Measurements from ENCODE around the gene PDE7B.
"Not testable (repeated sequence)": the region's sequence is repeated elsewhere in the genome, so short reads cannot be mapped to it uniquely, and the experiment has no call there.

The PDE7B gene

GRCh38 chr6:135842618-135843392, 8.7 kb upstream of the PDE7B start:
- no peak for DNase-seq (ENCODE audit: low read depth in 2 of 2, low spot score in 1 of 2)

DNA sequence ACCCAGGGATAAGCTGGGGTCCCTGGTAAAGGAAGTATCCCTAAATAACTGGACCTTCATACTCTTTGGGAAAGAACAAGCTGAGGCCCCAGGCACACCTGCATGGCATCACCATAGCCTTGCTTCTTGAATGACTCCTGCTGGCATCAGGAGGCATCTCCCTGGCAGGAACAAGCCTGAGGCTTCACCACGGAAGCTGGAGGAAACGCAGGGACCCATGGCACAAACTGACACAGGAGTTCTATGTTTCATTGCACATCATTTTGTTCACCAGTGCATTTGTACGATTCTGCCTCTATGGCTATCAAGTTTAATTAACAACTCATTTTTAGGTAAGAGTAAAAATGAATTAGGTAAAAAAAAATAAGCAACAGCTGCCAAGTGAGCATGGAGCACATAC, 619 bp upstream of the PDE7B start:
- DNase-seq (ENCODE audit: low read depth in 2 of 2, low spot score in 1 of 2): no peak

DNA sequence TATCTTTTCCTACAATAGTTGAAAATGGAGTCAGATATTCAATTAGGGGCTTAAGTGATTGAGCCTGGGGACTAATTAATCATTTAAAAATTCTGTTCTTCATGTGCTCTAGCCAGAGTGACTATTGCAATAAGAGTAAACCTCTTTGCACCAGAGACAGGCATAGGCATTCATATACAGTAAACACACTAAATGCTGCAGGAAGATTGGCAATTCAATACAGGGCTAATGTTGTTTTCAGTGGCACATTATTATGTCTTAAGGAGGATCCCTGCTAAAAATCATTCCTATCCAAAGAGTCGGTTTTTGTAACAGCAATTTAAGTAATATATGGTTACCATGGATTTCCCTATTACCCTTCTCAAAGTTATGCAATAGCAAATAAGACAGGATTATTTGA, 1.2 kb downstream of the PDE7B start:
- DNase-seq (ENCODE audit: low read depth in 2 of 2, low spot score in 1 of 2): no peak

DNA sequence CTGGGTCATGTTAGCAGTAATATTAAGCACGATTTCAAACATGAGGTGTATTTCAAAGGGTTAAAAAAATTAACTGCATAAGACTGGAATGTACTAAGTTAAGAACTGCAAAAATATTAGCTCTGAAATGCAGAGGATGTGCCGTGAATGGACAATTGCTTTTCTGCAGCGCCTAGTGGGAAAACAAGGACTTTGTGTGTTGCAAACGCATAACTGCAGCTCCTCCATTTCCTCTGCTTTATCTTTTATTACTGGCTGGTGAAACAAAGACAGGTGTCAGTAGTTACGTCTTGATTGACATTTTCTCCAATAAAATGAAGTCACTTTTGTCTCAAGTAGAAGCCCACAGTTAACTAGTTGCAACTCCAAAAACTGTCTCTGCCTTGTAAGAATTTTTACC, 1.7 kb downstream of the PDE7B start:
- no peak for DNase-seq (ENCODE audit: low read depth in 2 of 2, low spot score in 1 of 2)

- DNase-seq (ENCODE audit: low read depth in 2 of 2, low spot score in 1 of 2): no peak
Measured at GRCh38 chr6:135853986-135854385, 2.5 kb downstream of the PDE7B start.

DNA sequence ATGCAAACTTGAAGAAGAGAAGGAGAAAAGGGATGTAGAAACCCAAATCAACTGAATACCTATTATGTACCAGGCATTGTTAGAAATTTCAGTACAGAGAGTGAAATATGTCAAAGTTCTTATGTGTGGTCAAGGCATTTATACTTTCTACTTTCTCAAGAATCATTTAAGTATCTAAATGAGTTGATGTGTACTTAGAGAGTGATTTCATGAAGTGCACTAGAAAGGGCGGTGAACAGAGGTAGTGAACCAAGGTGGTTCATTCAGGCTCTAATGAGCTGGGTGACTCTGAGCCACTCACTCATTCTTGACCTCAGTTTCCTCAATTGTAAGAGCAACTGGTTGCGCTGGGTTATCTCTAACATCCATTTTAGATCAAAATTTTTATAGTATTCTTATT, 3.3 kb downstream of the PDE7B start:
- no peak for DNase-seq (ENCODE audit: low read depth in 2 of 2, low spot score in 1 of 2)

GRCh38 chr6:135858931-135859330, 7.4 kb downstream of the PDE7B start:
- no peak for DNase-seq (ENCODE audit: low read depth in 2 of 2, low spot score in 1 of 2)

- no peak for DNase-seq (ENCODE audit: low read depth in 2 of 2, low spot score in 1 of 2)
Measured at GRCh38 chr6:135860361-135860760, 8.9 kb downstream of the PDE7B start.

DNA sequence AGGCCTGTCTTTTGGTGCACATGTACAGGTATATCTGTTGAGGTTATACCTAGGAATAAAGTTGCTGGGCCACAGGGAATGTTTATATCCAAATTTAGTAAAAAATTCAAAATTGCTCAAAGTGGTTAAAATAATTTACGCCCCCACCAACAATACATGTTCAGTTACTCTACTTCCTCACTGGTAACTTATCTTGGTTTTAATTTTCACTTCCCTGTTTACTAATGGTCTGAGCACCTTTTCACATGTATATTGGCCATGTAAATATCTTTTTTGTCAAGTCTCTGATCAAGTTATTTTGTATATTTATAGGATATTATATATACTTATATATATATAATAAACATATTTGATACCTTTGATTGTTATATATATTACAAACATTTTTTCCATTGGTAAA, 9.7 kb downstream of the PDE7B start:
- no peak for DNase-seq (ENCODE audit: low read depth in 2 of 2, low spot score in 1 of 2)

DNA sequence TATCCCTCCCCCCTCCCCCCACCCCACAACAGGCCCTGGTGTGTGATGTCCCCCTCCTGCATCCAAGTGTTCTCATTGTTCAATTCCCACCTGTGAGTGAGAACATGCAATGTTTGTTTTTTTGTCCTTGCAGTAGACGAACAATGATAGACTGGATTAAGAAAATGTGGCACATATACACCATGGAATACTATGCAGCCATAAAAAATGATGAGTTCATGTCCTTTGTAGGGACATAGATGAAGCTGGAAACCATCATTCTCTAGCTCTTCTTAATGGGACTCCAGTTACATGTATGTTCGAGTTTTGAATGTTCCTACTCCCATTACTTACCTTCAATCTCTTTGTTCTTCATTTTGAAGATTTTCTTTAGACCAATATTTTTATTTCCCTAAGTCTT, 13.4 kb downstream of the PDE7B start:
- not testable (repeated sequence) for DNase-seq (ENCODE audit: low read depth in 2 of 2, low spot score in 1 of 2)

DNA sequence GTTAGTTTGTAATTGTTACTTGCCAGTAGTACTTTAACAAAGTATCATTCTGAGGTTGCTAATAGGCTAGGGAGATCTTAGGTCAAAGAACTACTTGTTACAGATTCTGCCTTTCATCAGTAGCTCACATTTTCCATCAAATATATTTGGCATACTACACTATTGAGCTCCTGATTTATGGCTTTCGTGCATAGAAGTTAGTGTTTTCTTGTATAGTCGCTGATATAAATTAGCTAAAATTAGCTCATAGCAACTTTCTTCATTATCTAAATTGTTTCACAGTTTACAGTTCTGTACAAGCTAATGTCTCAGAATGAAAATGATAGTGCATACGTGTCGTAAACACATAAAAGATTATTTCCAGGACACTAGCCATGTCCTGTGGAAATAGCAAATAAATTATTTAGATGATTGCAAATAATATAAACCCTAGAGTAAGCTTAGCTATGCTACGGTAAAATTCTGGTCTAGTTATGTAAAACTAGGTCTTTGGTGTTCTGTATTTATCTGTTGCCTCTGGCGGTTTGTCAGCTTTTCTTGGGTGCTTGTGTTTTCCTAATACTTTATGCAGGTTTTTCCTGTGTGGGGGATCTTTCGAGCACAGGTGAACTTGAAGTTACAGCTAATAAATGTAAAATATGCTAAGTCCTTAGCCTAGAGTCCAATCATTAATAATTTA, 15.1 kb downstream of the PDE7B start:
- no peak for DNase-seq (ENCODE audit: low read depth in 2 of 2, low spot score in 1 of 2)

DNA sequence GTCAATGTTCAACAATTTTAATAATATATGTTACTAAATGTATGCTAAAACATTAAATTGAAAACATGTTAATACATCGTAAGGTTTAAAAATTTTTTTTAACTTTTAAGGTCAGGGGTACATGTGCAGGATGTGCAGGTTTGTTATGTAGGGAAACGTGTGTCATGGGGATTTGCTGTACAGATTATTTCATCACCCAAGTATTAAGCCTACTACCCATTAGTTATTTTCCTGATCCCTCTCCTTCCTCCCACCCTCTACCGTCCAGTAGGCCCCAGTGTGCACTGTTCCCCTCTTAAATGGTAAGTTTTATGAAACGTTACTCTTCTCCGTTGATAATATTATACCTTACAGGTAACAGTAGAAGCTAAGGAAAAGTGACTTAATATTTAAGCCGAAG, 15.8 kb downstream of the PDE7B start:
- DNase-seq (ENCODE audit: low read depth in 2 of 2, low spot score in 1 of 2): no peak

DNA sequence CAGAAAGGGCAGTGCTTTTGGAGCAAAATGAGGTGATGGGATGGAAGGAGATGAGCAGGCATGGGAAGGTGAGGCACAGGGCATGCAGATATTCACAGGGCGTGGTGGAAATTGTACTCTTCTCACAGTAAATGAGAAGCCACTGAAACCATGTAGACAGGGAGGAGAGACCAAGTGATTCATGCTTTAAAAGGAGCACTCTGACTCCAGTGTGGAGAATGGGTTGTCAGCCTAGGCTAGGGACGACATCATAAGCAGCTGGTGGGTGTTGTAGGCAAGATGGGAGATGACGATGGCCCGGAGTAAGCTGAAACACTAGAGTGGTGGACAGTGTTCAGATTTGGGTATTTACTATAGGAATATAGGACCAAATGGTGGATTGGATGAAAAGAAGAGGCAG, 18.4 kb downstream of the PDE7B start:
- DNase-seq (ENCODE audit: low read depth in 2 of 2, low spot score in 1 of 2): no peak

- no peak for DNase-seq (ENCODE audit: low read depth in 2 of 2, low spot score in 1 of 2)
Measured at GRCh38 chr6:135870722-135871121, 19.2 kb downstream of the PDE7B start.

DNA sequence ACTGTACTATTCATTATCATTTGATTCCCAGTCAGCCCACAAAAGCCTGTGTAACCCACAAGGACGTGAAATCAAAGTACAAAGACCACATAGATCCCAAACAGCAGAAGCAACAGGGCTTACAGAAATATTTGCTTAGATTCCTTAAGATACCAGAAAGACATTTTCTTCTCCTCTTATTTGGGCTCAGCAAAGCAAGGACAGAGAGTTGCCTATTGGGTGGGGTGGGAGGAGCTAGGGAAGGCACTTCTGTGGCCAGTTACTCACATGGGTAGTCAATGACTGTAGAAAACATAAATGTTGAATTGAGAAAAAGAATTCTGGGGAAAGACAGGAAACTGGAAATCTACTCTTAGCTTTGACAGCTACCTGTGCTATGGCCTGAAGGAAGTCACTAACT, 19.8 kb downstream of the PDE7B start:
- no peak for DNase-seq (ENCODE audit: low read depth in 2 of 2, low spot score in 1 of 2)

GRCh38 chr6:135871878-135872277, 20.4 kb downstream of the PDE7B start:
- DNase-seq (ENCODE audit: low read depth in 2 of 2, low spot score in 1 of 2): no peak

- DNase-seq (ENCODE audit: low read depth in 2 of 2, low spot score in 1 of 2): no peak
Measured at GRCh38 chr6:135875446-135875845, 23.9 kb downstream of the PDE7B start.

- DNase-seq (ENCODE audit: low read depth in 2 of 2, low spot score in 1 of 2): no peak
Measured at GRCh38 chr6:135876058-135876457, 24.6 kb downstream of the PDE7B start.

DNA sequence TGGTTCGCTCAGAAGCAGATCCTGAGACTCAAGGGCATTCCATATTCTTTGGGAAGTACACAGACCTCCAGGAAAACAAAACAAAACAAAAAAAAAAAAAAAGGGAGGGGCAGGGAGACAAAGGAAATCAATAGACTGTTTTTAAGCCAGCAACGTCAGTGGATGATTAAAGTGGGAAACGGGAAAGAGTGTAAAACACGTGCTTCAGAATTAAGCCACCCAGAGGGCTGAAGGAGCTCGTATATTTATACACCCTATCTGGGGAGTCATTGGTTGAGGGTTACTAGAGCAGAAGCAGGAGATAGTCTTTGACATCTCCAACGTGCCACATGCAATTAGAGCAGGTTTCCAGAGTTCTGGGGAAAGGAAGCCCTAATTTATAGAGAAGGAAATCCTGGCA, 26.2 kb downstream of the PDE7B start:
- DNase-seq (ENCODE audit: low read depth in 2 of 2, low spot score in 1 of 2): no peak

DNA sequence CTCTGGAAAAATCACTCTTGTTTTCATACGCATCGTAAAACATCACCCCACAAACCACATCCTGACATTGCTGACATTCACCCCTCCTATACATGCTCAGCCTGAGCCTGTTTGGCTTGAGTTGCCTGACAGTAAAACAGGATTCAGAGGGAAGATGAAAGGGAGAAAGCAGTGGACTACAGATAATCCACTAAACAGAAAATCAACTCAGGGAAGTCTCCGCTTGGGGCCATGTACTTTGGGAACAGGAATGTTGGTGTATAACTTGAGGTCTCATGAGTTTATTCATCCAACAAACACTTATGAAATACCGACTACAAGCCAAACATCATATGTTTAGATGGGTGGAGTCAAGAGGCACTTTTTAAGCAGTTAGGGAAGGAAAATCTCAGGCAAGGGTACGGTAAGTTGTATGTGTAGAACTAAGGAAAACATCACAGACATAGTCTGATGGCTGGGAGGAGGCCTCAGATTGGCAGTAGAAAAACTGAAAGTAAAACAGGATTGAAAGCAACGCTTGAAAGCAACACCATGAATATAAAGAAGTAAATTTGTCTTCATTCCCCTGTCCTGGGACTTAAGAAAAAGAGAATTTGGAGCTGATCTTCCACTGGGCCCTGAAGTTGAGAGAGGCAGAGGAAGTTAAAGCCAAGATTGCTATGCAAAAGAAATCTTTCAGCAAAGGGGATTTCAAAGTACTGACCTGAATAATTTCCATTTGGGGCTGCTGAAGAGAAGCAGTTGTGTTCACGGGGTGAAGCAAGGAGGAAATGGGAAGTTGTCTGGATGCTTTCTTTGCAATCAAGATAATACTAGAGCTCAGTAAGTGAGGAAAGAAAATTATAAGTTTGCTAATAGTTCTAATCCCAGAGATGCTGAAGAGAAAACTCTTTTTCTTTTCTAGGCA, 28.8 kb downstream of the PDE7B start:
- DNase-seq (ENCODE audit: low read depth in 2 of 2, low spot score in 1 of 2): peak in 1 of 2 donors; percentile 14

DNA sequence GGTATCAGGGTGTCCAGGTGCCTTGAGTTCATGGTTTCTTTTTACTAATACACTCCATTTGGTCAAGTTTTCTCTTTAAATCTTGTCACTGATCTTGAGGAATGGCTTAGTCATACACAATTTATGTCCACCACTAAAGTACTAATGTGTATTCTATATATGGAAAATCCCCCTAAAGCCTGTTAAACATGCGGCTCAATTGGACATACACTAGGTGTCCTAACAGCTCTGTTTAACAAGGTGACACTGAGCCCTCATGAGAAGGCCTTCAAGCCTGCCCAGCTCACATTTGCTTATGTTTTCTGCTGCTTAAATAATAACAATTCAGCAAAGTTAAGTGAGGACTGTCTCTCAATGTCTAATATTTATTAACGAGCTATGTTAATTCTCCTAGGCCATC, 31.5 kb downstream of the PDE7B start:
- DNase-seq (ENCODE audit: low read depth in 2 of 2, low spot score in 1 of 2): no peak

- DNase-seq (ENCODE audit: low read depth in 2 of 2, low spot score in 1 of 2): no peak
Measured at GRCh38 chr6:135883536-135883935, 32.0 kb downstream of the PDE7B start.

Measured in stimulated activated CD8-positive, alpha-beta memory T cell treated with anti-CD3 and anti-CD28 coated beads, Interleukin-4, amount 100 ng/mL, for 4 hours (primary cell).